Measurements from ENCODE around the gene RPUSD3.

- TF ChIP-seq CTCF (IDR thresholded peaks at IDR 0.05): no peak
- no peak for TF ChIP-seq POLR2A (IDR thresholded peaks at IDR 0.05; ENCODE audit: low read depth)
- no peak for TF ChIP-seq EP300 (IDR thresholded peaks at IDR 0.05)
Observed at GRCh38 chr3:9817436-9817835, 26.4 kb downstream of the RPUSD3 start.
